CD14-positive monocyte (primary cell): ENCODE results near the gene CDC40. TPM values are rescaled to one million over a fixed set of nuclear protein-coding genes. Genes with fewer than 3 reads are reported as not detected.

Source experiments
- DNase-seq, 3 donors: peaks; one replicate each; pipeline ENCODE4 v3.0.0-alpha.2; 2011 to 2022
- H2AFZ ChIP-seq: 2 replicates; pipeline ENCODE4 v1.6.0; 2012; ENCODE audit warnings: mild to moderate bottlenecking, low read depth, low read length, inconsistent platforms; ENCODE audit not compliant: insufficient read depth, poor library complexity, severe bottlenecking
- H3K27ac ChIP-seq, 2 donors: 1 replicate in 1 of 2; 2 replicates in 1 of 2; pipeline ENCODE4 v1.5.1; 2012 to 2013; ENCODE audit warnings: low read length in 2 of 2, control low read depth in 1 of 2, inconsistent platforms in 1 of 2, low read depth in 1 of 2, mild to moderate bottlenecking in 1 of 2
- H3K27me3 ChIP-seq, 2 donors: one replicate each; pipeline versions ENCODE4 v1.6.0 to v1.6.1; 2011 to 2013; ENCODE audit warnings: low read length in 2 of 2; ENCODE audit not compliant: control insufficient read depth in 2 of 2, insufficient read depth in 2 of 2
- H3K36me3 ChIP-seq, 2 donors: replicated peaks in 1 of 2; 1 replicate in 1 of 2; 2 replicates in 1 of 2; pipeline versions ENCODE4 v1.5.1 to v1.6.1; 2012 to 2013; ENCODE audit warnings: low read length in 2 of 2, control low read depth in 1 of 2, inconsistent platforms in 1 of 2, mild to moderate bottlenecking in 1 of 2; ENCODE audit not compliant: insufficient read depth in 2 of 2, control insufficient read depth in 1 of 2
- H3K4me1 ChIP-seq, 2 donors: 1 replicate in 1 of 2; 2 replicates in 1 of 2; pipeline versions ENCODE4 v1.5.1 to v1.6.1; 2012 to 2013; ENCODE audit warnings: low read length in 2 of 2, control low read depth in 1 of 2, inconsistent platforms in 1 of 2, mild to moderate bottlenecking in 1 of 2, moderate library complexity in 1 of 2; ENCODE audit not compliant: insufficient read depth in 2 of 2, control insufficient read depth in 1 of 2
- H3K4me2 ChIP-seq: replicated peaks from 2 replicates; pipeline ENCODE3; 2012; ENCODE audit warnings: low read length, moderate library complexity, mild to moderate bottlenecking; ENCODE audit not compliant: poor library complexity, severe bottlenecking; ENCODE audit errors: extremely low read depth
- H3K4me3 ChIP-seq, 3 experiments: fragments of 200-600 bp in 1 of 3; sonication (generic) in 1 of 3; replicated peaks in 1 of 3; 1 replicate in 2 of 3; 2 replicates in 1 of 3; pipeline ENCODE4 v1.5.1; 2011 to 2013; ENCODE audit warnings: low read length in 3 of 3, mild to moderate bottlenecking in 3 of 3, control low read depth in 2 of 3, low read depth in 2 of 3, inconsistent platforms in 1 of 3, moderate library complexity in 1 of 3
- H3K79me2 ChIP-seq: 2 replicates; pipeline ENCODE4 v1.6.0; 2012; ENCODE audit warnings: mild to moderate bottlenecking, control low read depth, inconsistent platforms, low read length, moderate library complexity; ENCODE audit not compliant: insufficient read depth
- H3K9ac ChIP-seq: 2 replicates; pipeline ENCODE4 v1.6.0; 2017; ENCODE audit warnings: low read length, mild to moderate bottlenecking; ENCODE audit not compliant: insufficient read depth, poor library complexity, severe bottlenecking
- H3K9me3 ChIP-seq, 2 donors: replicated peaks in 1 of 2; 1 replicate in 1 of 2; 2 replicates in 1 of 2; pipeline versions ENCODE4 v1.5.1 to v1.6.1; 2012 to 2013; ENCODE audit warnings: low read length in 2 of 2, control low read depth in 1 of 2; ENCODE audit not compliant: control insufficient read depth in 1 of 2, insufficient read depth in 1 of 2
- H4K20me1 ChIP-seq: 2 replicates; pipeline ENCODE4 v1.6.0; 2012; ENCODE audit warnings: mild to moderate bottlenecking, low read length, control low read depth, moderate library complexity; ENCODE audit not compliant: insufficient read depth
- H3K27ac Mint-ChIP-seq, 7 donors: one replicate each; pipeline ENCODE4 v1.8.0; 2020; ENCODE audit warnings: mild to moderate bottlenecking in 7 of 7, mixed read lengths in 7 of 7, moderate library complexity in 6 of 7, inconsistent platforms in 2 of 7
- H3K27me3 Mint-ChIP-seq, 3 donors: one replicate each; pipeline ENCODE4 v1.8.0; 2021 to 2022; ENCODE audit warnings: low read depth in 3 of 3, mild to moderate bottlenecking in 3 of 3, mixed read lengths in 3 of 3, moderate library complexity in 3 of 3, inconsistent platforms in 1 of 3
- H3K36me3 Mint-ChIP-seq, 2 donors: one replicate each; pipeline ENCODE4 v1.8.0; 2020; ENCODE audit warnings: mixed read lengths in 2 of 2, inconsistent platforms in 1 of 2, mild to moderate bottlenecking in 1 of 2
- H3K4me1 Mint-ChIP-seq: one replicate; pipeline ENCODE4 v1.8.0; 2020; ENCODE audit warnings: mild to moderate bottlenecking, mixed read lengths
- H3K4me3 Mint-ChIP-seq, 2 donors: one replicate each; pipeline ENCODE4 v1.8.0; 2020; ENCODE audit warnings: mild to moderate bottlenecking in 2 of 2, mixed read lengths in 2 of 2, moderate library complexity in 1 of 2
- H3K9me3 Mint-ChIP-seq, 7 donors: one replicate each; pipeline ENCODE4 v1.8.0; 2020 to 2022; ENCODE audit warnings: mixed read lengths in 7 of 7, mild to moderate bottlenecking in 6 of 7, moderate library complexity in 6 of 7, inconsistent platforms in 2 of 7
- CTCF ChIP-seq: fragments of 200-600 bp; IDR thresholded peaks from one replicate; pipeline ENCODE4 v1.8.0; 2022; ENCODE audit warnings: antibody characterized with exemption, mild to moderate bottlenecking
- WGBS: methylation state at CpG from one replicate; pipeline ENCODE4 v1.1.5; 2013; ENCODE audit warnings: missing lambda C conversion rate; ENCODE audit not compliant: insufficient coverage; 5-methylcytosine and 5-hydroxymethylcytosine counted together
- intact Hi-C, 2 donors: fragments of 100-400 bp; cut with micrococcal nuclease; formaldehyde crosslinking; loops; one replicate each; pipeline versions ENCODE4 v1.15.0 to v1.15.1; 2023
- polyA minus RNA-seq: library from RNA; depleted of rRNA, polyadenylated mRNA; stranded (reverse); fragments of >200 nt; gene quantifications from 2 replicates; pipeline ENCODE4 v1.2.3, GENCODE V29; 2012
- polyA plus RNA-seq, 3 donors: library from polyadenylated mRNA; depleted of rRNA in 1 of 3; unstranded in 2 of 3; stranded (reverse) in 1 of 3; fragments of 300-500 nt in 2 of 3; fragments of >200 nt in 1 of 3; fragmentation: Illumina TruSeq in 2 of 3; gene quantifications; 1 replicate in 2 of 3; 2 replicates in 1 of 3; pipeline ENCODE4 v1.2.3, GENCODE V29; 2012 to 2021
- total RNA-seq, 12 experiments: library from RNA in 1 of 12; stranded (reverse) in 1 of 12; fragments of 120-200 nt in 1 of 12; gene quantifications; one replicate each; pipeline ENCODE4 v1.2.4 and lab custom pipeline; 2013 to 2026; ENCODE audit warnings: mixed read lengths in 6 of 12, inconsistent platforms in 1 of 12

CDC40 gene
- 45.8 TPM for total RNA-seq (2013)
- 10 to 100 TPM; 13.6 to 26.4 (median 17.0) TPM for polyA plus RNA-seq
- polyA minus RNA-seq = 11.1 and 15.7 TPM in 2 replicates
- total RNA-seq (lab: John Stamatoyannopoulos, UW) = 12.0 to 83.3 (median 61.4) reads per million in 11 experiments

DNA sequence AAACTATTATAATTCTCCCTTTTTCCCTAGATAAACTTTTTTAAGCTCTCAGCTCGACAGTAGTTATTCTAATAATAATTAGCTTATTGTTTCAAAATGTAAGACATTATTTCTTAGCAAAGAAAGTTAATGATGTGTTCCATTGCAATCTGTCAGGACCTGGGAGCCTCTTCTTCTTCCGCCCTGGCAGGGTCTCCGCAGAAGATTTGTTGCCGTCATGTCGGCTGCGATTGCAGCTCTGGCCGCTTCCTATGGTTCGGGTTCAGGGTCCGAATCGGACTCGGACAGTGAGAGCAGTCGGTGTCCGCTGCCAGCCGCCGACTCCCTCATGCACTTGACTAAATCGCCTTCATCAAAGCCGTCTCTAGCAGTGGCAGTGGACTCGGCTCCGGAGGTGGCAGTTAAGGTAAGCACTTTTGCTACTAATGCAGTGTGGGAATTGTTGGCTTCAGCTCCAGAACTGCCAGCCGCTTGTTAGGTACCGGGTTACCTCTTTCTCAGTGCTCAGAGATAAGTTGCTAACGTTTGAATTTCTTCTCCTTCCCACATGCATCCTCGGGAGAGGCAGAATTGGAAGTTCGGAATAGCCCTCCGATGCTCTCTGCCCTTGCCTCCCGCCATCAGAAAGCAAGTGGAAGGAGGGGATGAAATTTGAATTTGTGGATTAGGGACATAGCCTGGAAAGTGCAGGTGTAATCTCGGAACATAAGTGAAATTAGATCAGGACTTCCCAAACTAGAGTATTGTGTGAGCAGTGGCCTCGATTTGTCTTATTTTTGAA lies at the start of gene CDC40:
TSS of gene CDC40 (plus strand) at position 200 of the 781 bp plus-strand sequence. CDS start at position 218, 18 bp downstream.
- Mint-ChIP-seq H3K4me3 (no peak within 1 kb of the TSS), H3K27me3 (peaks cover 0 to 5% (median 5%) of the 10 kb centered on the region in 3 donors), H3K36me3 (peaks cover 2 to 5% of the 10 kb centered on the region in 2 donors), H3K4me1 (peaks cover 5% of the 10 kb centered on the region), H3K27ac (peak within 1 kb of the TSS in 1 of 7 donors; percentile 49), H3K9me3 (no peaks in the 10 kb centered on the region)
- no peak for TF ChIP-seq CTCF
- Histone ChIP-seq H3K4me1 (peaks cover 35 to 52% of the 10 kb centered on the region in 2 donors), H3K4me3 (peak within 1 kb of the TSS; percentile 76 to 98 (median 93)), H3K27me3 (no peaks in the 10 kb centered on the region), H4K20me1 (peaks cover 30% of the 10 kb centered on the region), H2AFZ (peak within 1 kb of the TSS; percentile 97), H3K27ac (peak within 1 kb of the TSS; percentile 78 to 99), H3K36me3 (no peaks in the 10 kb centered on the region), H3K4me2 (peak within 1 kb of the TSS; percentile 99), H3K79me2 (peaks cover 58% of the 10 kb centered on the region), H3K9ac (peak within 1 kb of the TSS; percentile 91), H3K9me3 (no peaks in the 10 kb centered on the region)
- peak in 1 of 3 donors; percentile 3 for DNase-seq
- 0% methylated on average over 16 of the region's 28 CpGs for WGBS
- intact Hi-C loops = loop anchor here in 1 of 2 donors (10.0 kb wide), 1 partner anchor 486 kb away; the partner anchor contains the start of genes AK9 and FIG4

- H4K20me1 ChIP-seq = no peaks in the 10 kb centered on the region
- DNase-seq = no peak
- no peaks in the 10 kb centered on the region for H3K4me1 ChIP-seq
- TF ChIP-seq CTCF = no peak
- H3K4me2 ChIP-seq = no peak overlapping the region
- H3K4me3 ChIP-seq = no peak overlapping the region
- H3K9me3 Mint-ChIP-seq = peaks cover 14 to 23% (median 21%) of the 10 kb centered on the region in 7 donors
- no peak overlapping the region for H3K4me3 Mint-ChIP-seq
- no peak overlapping the region for H3K27ac ChIP-seq
- H3K27me3 Mint-ChIP-seq = no peaks in the 10 kb centered on the region
- H3K9me3 ChIP-seq = peaks cover 12 to 18% of the 10 kb centered on the region in 2 donors
- H3K4me1 Mint-ChIP-seq = no peaks in the 10 kb centered on the region
- WGBS = 93% methylated on average over 10 of the region's 10 CpGs
- H3K36me3 ChIP-seq = no peaks in the 10 kb centered on the region
- H3K79me2 ChIP-seq = no peaks in the 10 kb centered on the region
- H3K9ac ChIP-seq = no peak overlapping the region
- H3K27ac Mint-ChIP-seq = peak overlapping the region in 1 of 7 donors; percentile 41
- no peak overlapping the region for H2AFZ ChIP-seq
- H3K36me3 Mint-ChIP-seq = peaks cover 2 to 3% of the 10 kb centered on the region in 2 donors
- intact Hi-C loops = no loop called here
- no peaks in the 10 kb centered on the region for H3K27me3 ChIP-seq
Observed at GRCh38 chr6:110137924-110138887, 42.0 kb upstream of the CDC40 start.
